Subcutaneous abdominal adipose tissue (tissue), 5 donors: ENCODE results near the gene CYBRD1.
"Not testable (repeated sequence)": the region's sequence is repeated elsewhere in the genome, so short reads cannot be mapped to it uniquely, and the experiment has no call there.

Source experiments
- H3K27ac ChIP-seq: one replicate; pipeline ENCODE4 v1.7.0; 2013; ENCODE audit warnings: low read depth, mild to moderate bottlenecking, inconsistent platforms, low read length, moderate library complexity
- H3K27me3 ChIP-seq, 5 donors: one replicate each; pipeline ENCODE4 v1.7.0; 2013; ENCODE audit warnings: low read length in 5 of 5, inconsistent platforms in 1 of 5; ENCODE audit not compliant: control insufficient read depth in 5 of 5, insufficient read depth in 4 of 5
- H3K36me3 ChIP-seq, 5 donors: one replicate each; pipeline ENCODE4 v1.7.0; 2013; ENCODE audit warnings: low read length in 5 of 5; ENCODE audit not compliant: control insufficient read depth in 5 of 5, insufficient read depth in 5 of 5
- H3K4me1 ChIP-seq, 5 donors: one replicate each; pipeline ENCODE4 v1.7.0; 2013; ENCODE audit warnings: low read length in 5 of 5, mild to moderate bottlenecking in 3 of 5, moderate library complexity in 1 of 5; ENCODE audit not compliant: control insufficient read depth in 5 of 5, insufficient read depth in 5 of 5
- H3K4me3 ChIP-seq, 5 donors: one replicate each; pipeline ENCODE4 v1.7.0; 2013; ENCODE audit warnings: low read length in 5 of 5, low read depth in 1 of 5
- H3K9ac ChIP-seq, 5 donors: one replicate each; pipeline ENCODE4 v1.7.0; 2013; ENCODE audit warnings: low read length in 5 of 5, mild to moderate bottlenecking in 4 of 5, moderate library complexity in 3 of 5
- H3K9me3 ChIP-seq, 5 donors: one replicate each; pipeline ENCODE4 v1.7.0; 2013; ENCODE audit warnings: low read length in 5 of 5; ENCODE audit not compliant: control insufficient read depth in 5 of 5
- donor health status: healthy.
- donor health status: healthy.
- donor health status: healthy.
- donor health status: healthy.
- donor health status: healthy.

The CYBRD1 gene

GRCh38 chr2:171530378-171530777 lies 8.1 kb downstream of the CYBRD1 start:
- Histone ChIP-seq H3K36me3 (peaks cover 0 to 4% (median 0%) of the 10 kb centered on the region in 5 donors), H3K4me1 (peaks cover 0 to 29% (median 19%) of the 10 kb centered on the region in 5 donors), H3K9ac (no peak overlapping the region), H3K4me3 (no peak overlapping the region), H3K27ac (no peak overlapping the region), H3K9me3 (no peaks in the 10 kb centered on the region), H3K27me3 (no peaks in the 10 kb centered on the region)

- not testable (repeated sequence) for H3K9me3 ChIP-seq, H3K27me3 ChIP-seq, H3K9ac ChIP-seq, H3K36me3 ChIP-seq, H3K4me3 ChIP-seq
- Histone ChIP-seq H3K27ac (peak overlapping the region; percentile 12), H3K4me1 (peaks cover 0 to 28% (median 19%) of the 10 kb centered on the region in 5 donors)
Observed at GRCh38 chr2:171530859-171531258, 8.6 kb downstream of the CYBRD1 start.

GRCh38 chr2:171531291-171531690 lies 9.0 kb downstream of the CYBRD1 start:
- H3K9ac ChIP-seq: peak overlapping the region in 1 of 5 donors; percentile 24
- H3K4me1 ChIP-seq: peaks cover 0 to 29% (median 19%) of the 10 kb centered on the region in 5 donors
- H3K4me3 ChIP-seq: no peak overlapping the region
- H3K27ac ChIP-seq: peak overlapping the region; percentile 12
- H3K36me3 ChIP-seq: peaks cover 0 to 4% (median 0%) of the 10 kb centered on the region in 5 donors
- no peaks in the 10 kb centered on the region for H3K27me3 ChIP-seq
- H3K9me3 ChIP-seq: no peaks in the 10 kb centered on the region

- peak overlapping the region; percentile 12 for H3K27ac ChIP-seq
- H3K9ac ChIP-seq: peak overlapping the region in 1 of 5 donors; percentile 24
- H3K36me3 ChIP-seq: peaks cover 0 to 4% (median 0%) of the 10 kb centered on the region in 5 donors
- H3K27me3 ChIP-seq: no peaks in the 10 kb centered on the region
- no peaks in the 10 kb centered on the region for H3K9me3 ChIP-seq
- H3K4me3 ChIP-seq: no peak overlapping the region
- H3K4me1 ChIP-seq: peaks cover under 1 to 34% (median 20%) of the 10 kb centered on the region in 5 donors
Observed at GRCh38 chr2:171531836-171532450, 9.7 kb downstream of the CYBRD1 start.

- Histone ChIP-seq H3K9ac (no peak overlapping the region), H3K4me3 (no peak overlapping the region), H3K9me3 (no peaks in the 10 kb centered on the region), H3K36me3 (peaks cover 0 to 4% (median 0%) of the 10 kb centered on the region in 5 donors), H3K27ac (no peak overlapping the region), H3K4me1 (peaks cover 2 to 42% (median 21%) of the 10 kb centered on the region in 5 donors), H3K27me3 (no peaks in the 10 kb centered on the region)
Observed at GRCh38 chr2:171533331-171533730, 11.1 kb downstream of the CYBRD1 start.

GRCh38 chr2:171535528-171535927 lies 13.3 kb downstream of the CYBRD1 start:
- H3K36me3 ChIP-seq, H3K9ac ChIP-seq, H3K4me3 ChIP-seq, H3K27ac ChIP-seq, H3K27me3 ChIP-seq, H3K9me3 ChIP-seq: not testable (repeated sequence)
- H3K4me1 ChIP-seq: peaks cover 2 to 31% (median 16%) of the 10 kb centered on the region in 5 donors

- Histone ChIP-seq H3K4me1 (peaks cover 2 to 16% (median 5%) of the 10 kb centered on the region in 5 donors), H3K9ac (no peak overlapping the region), H3K9me3 (no peaks in the 10 kb centered on the region), H3K36me3 (peaks cover 5 to 29% (median 18%) of the 10 kb centered on the region in 5 donors), H3K4me3 (no peak overlapping the region), H3K27me3 (no peaks in the 10 kb centered on the region), H3K27ac (no peak overlapping the region)
Observed at GRCh38 chr2:171540437-171540836, 18.2 kb downstream of the CYBRD1 start.

- Histone ChIP-seq H3K9me3 (no peaks in the 10 kb centered on the region), H3K4me1 (peaks cover 2 to 13% (median 5%) of the 10 kb centered on the region in 5 donors), H3K4me3 (no peak overlapping the region), H3K27ac (no peak overlapping the region), H3K9ac (no peak overlapping the region), H3K27me3 (no peaks in the 10 kb centered on the region), H3K36me3 (peaks cover 5 to 33% (median 21%) of the 10 kb centered on the region in 5 donors)
Observed at GRCh38 chr2:171541202-171541887, 19.1 kb downstream of the CYBRD1 start.

GRCh38 chr2:171545086-171545485 lies 22.8 kb downstream of the CYBRD1 start:
- Histone ChIP-seq H3K4me1 (no peaks in the 10 kb centered on the region), H3K36me3 (peaks cover 9 to 33% (median 21%) of the 10 kb centered on the region in 5 donors), H3K9ac (no peak overlapping the region), H3K4me3 (no peak overlapping the region), H3K9me3 (no peaks in the 10 kb centered on the region), H3K27ac (no peak overlapping the region), H3K27me3 (no peaks in the 10 kb centered on the region)

GRCh38 chr2:171547256-171547655 lies 25.0 kb downstream of the CYBRD1 start:
- H3K27ac ChIP-seq: no peak overlapping the region
- no peak overlapping the region for H3K9ac ChIP-seq
- H3K27me3 ChIP-seq: no peaks in the 10 kb centered on the region
- peaks cover 15 to 34% (median 21%) of the 10 kb centered on the region in 5 donors for H3K36me3 ChIP-seq
- no peak overlapping the region for H3K4me3 ChIP-seq
- no peaks in the 10 kb centered on the region for H3K4me1 ChIP-seq
- no peaks in the 10 kb centered on the region for H3K9me3 ChIP-seq
